Measurements from ENCODE around the gene SYCP2.
"Not testable (repeated sequence)": the region's sequence is repeated elsewhere in the genome, so short reads cannot be mapped to it uniquely, and the experiment has no call there.

SYCP2 gene

GRCh38 chr20:59933296-59933848 lies at the start of gene SYCP2:
TSS of gene SYCP2 (minus strand) at chr20:59933637. CDS start at chr20:59922413, 11,224 bp downstream.
- H3K4me3 ChIP-seq (ENCODE audit: low read depth, low read length) = peak within 1 kb of the TSS; percentile 13

GRCh38 chr20:59983076-59983475 lies 49.6 kb upstream of the SYCP2 start:
- no peak overlapping the region for H3K4me3 ChIP-seq (ENCODE audit: low read depth, low read length)

- no peak overlapping the region for H3K4me3 ChIP-seq (ENCODE audit: low read depth, low read length)
Observed at GRCh38 chr20:59977086-59977485, 43.6 kb upstream of the SYCP2 start.

- H3K4me3 ChIP-seq (ENCODE audit: low read depth, low read length) = no peak overlapping the region
Observed at GRCh38 chr20:59976156-59976782, 42.8 kb upstream of the SYCP2 start.

- no peak overlapping the region for H3K4me3 ChIP-seq (ENCODE audit: low read depth, low read length)
Observed at GRCh38 chr20:59972037-59972801, 38.8 kb upstream of the SYCP2 start.

- no peak overlapping the region for H3K4me3 ChIP-seq (ENCODE audit: low read depth, low read length)
Observed at GRCh38 chr20:59971428-59971827, 38.0 kb upstream of the SYCP2 start.

GRCh38 chr20:59966428-59966827 lies 33.0 kb upstream of the SYCP2 start:
- H3K4me3 ChIP-seq (ENCODE audit: low read depth, low read length) = no peak overlapping the region

GRCh38 chr20:59962155-59962554 lies 28.7 kb upstream of the SYCP2 start:
- no peak overlapping the region for H3K4me3 ChIP-seq (ENCODE audit: low read depth, low read length)

GRCh38 chr20:59961423-59961822 lies 28.0 kb upstream of the SYCP2 start:
- no peak overlapping the region for H3K4me3 ChIP-seq (ENCODE audit: low read depth, low read length)

GRCh38 chr20:59958626-59959025 lies 25.2 kb upstream of the SYCP2 start:
- no peak overlapping the region for H3K4me3 ChIP-seq (ENCODE audit: low read depth, low read length)

GRCh38 chr20:59958123-59958522 lies 24.7 kb upstream of the SYCP2 start, which contains the start of gene CDH26:
TSS of gene CDH26 (plus strand) at chr20:59958423. CDS start at chr20:59958727, 304 bp downstream.
- no peak within 1 kb of the TSS for H3K4me3 ChIP-seq (ENCODE audit: low read depth, low read length)

GRCh38 chr20:59957568-59957967 lies 24.1 kb upstream of the SYCP2 start:
- H3K4me3 ChIP-seq (ENCODE audit: low read depth, low read length) = not testable (repeated sequence)

GRCh38 chr20:59955131-59955796 lies 21.8 kb upstream of the SYCP2 start:
- no peak overlapping the region for H3K4me3 ChIP-seq (ENCODE audit: low read depth, low read length)

GRCh38 chr20:59954718-59955117 lies 21.3 kb upstream of the SYCP2 start:
- H3K4me3 ChIP-seq (ENCODE audit: low read depth, low read length) = no peak overlapping the region

- H3K4me3 ChIP-seq (ENCODE audit: low read depth, low read length) = no peak overlapping the region
Observed at GRCh38 chr20:59949911-59950310, 16.5 kb upstream of the SYCP2 start.

- H3K4me3 ChIP-seq (ENCODE audit: low read depth, low read length) = no peak overlapping the region
Observed at GRCh38 chr20:59948828-59949720, 15.6 kb upstream of the SYCP2 start.

- H3K4me3 ChIP-seq (ENCODE audit: low read depth, low read length) = no peak overlapping the region
Observed at GRCh38 chr20:59948212-59948611, 14.8 kb upstream of the SYCP2 start.

GRCh38 chr20:59947376-59947775 lies 13.9 kb upstream of the SYCP2 start:
- no peak overlapping the region for H3K4me3 ChIP-seq (ENCODE audit: low read depth, low read length)

GRCh38 chr20:59945731-59946130 lies 12.3 kb upstream of the SYCP2 start:
- H3K4me3 ChIP-seq (ENCODE audit: low read depth, low read length) = no peak overlapping the region

GRCh38 chr20:59945175-59945574 lies 11.7 kb upstream of the SYCP2 start:
- no peak overlapping the region for H3K4me3 ChIP-seq (ENCODE audit: low read depth, low read length)

- H3K4me3 ChIP-seq (ENCODE audit: low read depth, low read length) = no peak overlapping the region
Observed at GRCh38 chr20:59944726-59945125, 11.3 kb upstream of the SYCP2 start.

Data from iPS-11a (cell line).